ENCODE results near the gene KCNIP1. TPM values are rescaled to one million over a fixed set of nuclear protein-coding genes. Genes with fewer than 3 reads are reported as not detected.

KCNIP1 gene
- total and polyA plus RNA-seq, 11 donors, result 0.52 to 1.3 (median 1.2) TPM; not detected in 8

DNA sequence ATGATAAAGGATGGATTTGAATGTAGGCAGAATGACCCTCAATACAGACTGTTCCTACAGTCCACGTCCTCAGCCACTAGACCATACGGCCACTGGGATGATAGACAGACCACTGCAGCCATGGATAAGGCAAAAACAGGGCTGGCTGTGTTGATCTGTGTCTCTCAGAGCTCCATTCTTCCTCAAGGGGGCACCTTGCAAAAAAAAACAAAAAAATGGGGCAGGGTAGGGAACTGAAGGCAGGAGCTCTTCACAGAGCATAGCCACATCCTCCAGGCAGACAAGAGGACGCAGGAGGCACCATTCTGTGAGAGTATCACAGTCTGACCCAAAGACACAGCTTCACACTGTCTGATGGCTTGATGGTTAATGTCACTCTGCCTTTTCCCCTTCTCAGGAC, 218.5 kb downstream of the KCNIP1 start:
- WGBS, 4 donors, result 73 to 84% (median 79%) methylated on average over 3 of the region's 3 CpGs

DNA sequence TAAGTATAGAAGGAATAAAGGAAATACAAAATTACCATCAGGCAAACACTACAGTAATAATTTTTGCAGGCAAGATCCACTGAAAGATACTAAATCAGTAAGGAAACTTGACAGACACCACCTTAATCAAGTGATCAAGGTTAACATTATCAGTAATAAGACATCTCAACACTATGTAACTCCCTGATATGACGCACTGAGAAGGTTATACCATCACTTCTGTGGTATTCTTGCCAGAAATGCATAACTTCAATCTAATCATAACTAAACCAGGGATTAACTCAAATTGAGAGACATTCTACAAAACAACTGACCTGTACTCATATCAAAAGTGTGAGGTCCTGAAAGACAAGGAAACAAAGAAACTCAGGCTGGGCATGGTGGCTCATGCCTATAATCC, 227.2 kb downstream of the KCNIP1 start:
- H3K27ac ChIP-seq, result no peak overlapping the region
- ATAC-seq, result no peak
- intact Hi-C loops (cut with DNase I), result loop anchor here in 2 of 10 donors (10.0 kb wide), 2 partner anchors 86 to 96 kb away; no protein-coding TSS in a partner anchor
- no peak for TF ChIP-seq POLR2A (IDR thresholded peaks at IDR 0.05)
- TF ChIP-seq, protein P1, sequence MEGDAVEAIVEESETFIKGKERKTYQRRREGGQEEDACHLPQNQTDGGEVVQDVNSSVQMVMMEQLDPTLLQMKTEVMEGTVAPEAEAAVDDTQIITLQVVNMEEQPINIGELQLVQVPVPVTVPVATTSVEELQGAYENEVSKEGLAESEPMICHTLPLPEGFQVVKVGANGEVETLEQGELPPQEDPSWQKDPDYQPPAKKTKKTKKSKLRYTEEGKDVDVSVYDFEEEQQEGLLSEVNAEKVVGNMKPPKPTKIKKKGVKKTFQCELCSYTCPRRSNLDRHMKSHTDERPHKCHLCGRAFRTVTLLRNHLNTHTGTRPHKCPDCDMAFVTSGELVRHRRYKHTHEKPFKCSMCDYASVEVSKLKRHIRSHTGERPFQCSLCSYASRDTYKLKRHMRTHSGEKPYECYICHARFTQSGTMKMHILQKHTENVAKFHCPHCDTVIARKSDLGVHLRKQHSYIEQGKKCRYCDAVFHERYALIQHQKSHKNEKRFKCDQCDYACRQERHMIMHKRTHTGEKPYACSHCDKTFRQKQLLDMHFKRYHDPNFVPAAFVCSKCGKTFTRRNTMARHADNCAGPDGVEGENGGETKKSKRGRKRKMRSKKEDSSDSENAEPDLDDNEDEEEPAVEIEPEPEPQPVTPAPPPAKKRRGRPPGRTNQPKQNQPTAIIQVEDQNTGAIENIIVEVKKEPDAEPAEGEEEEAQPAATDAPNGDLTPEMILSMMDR (IDR thresholded peaks at IDR 0.05), result no peak
- H3K9me3 ChIP-seq, result peaks cover 0 to 14% (median 3%) of the 10 kb centered on the region in 12 donors
- H3K4me3 ChIP-seq, result no peak overlapping the region
- no peaks in the 10 kb centered on the region for H3K4me1 ChIP-seq
- no peak for DNase-seq
- 77 to 95% (median 85%) methylated on average over 1 of the region's 1 CpG for WGBS, 4 donors
- no peaks in the 10 kb centered on the region for H3K27me3 ChIP-seq
- H3K36me3 ChIP-seq, result peaks cover 0 to 6% (median 0%) of the 10 kb centered on the region in 9 donors

More for the DNA sequence above, 218.5 kb downstream of the KCNIP1 start:
- DNase-seq (no peak), ATAC-seq (no peak)
- Histone ChIP-seq H3K9me3 (no peaks in the 10 kb centered on the region), H3K27ac (no peak overlapping the region), H3K27me3 (no peaks in the 10 kb centered on the region), H3K4me1 (no peaks in the 10 kb centered on the region), H3K4me3 (no peak overlapping the region), H3K36me3 (no peaks in the 10 kb centered on the region)
- intact Hi-C loops (cut with DNase I), result no loop called here
- TF ChIP-seq, protein P1 (IDR thresholded peaks at IDR 0.05), result no peak
- TF ChIP-seq POLR2A (IDR thresholded peaks at IDR 0.05), result no peak

DNA sequence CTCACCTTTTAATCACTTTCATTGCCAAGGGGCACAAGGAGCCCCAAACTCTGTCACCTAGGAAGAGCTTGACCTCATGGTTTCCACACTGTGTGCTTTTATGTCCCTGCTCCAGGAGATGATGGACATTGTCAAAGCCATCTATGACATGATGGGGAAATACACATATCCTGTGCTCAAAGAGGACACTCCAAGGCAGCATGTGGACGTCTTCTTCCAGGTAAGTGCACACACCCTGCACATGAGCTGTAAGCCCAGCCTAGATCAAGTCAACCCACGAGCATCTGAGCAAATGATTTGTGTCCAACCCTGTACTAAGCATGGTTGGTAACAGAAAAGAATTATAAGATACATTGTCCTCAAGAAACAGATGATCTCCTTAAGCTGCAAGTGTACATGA, 228.9 kb downstream of the KCNIP1 start:
- intact Hi-C loops (cut with DNase I), result loop anchor here in 2 of 10 donors (10.0 kb wide), 2 partner anchors 88 to 98 kb away; no protein-coding TSS in a partner anchor
- Histone ChIP-seq H3K9me3 (peaks cover 0 to 14% (median 3%) of the 10 kb centered on the region in 12 donors), H3K27ac (no peak overlapping the region), H3K4me3 (no peak overlapping the region), H3K36me3 (peaks cover 0 to 6% (median 0%) of the 10 kb centered on the region in 9 donors), H3K4me1 (no peaks in the 10 kb centered on the region), H3K27me3 (no peaks in the 10 kb centered on the region)
- no peak for ATAC-seq
- WGBS, 4 donors, result 64 to 77% (median 73%) methylated on average over 2 of the region's 2 CpGs
- no peak for DNase-seq
- TF ChIP-seq POLR2A (IDR thresholded peaks at IDR 0.05), result no peak
- TF ChIP-seq, protein P1 (IDR thresholded peaks at IDR 0.05), result no peak

DNA sequence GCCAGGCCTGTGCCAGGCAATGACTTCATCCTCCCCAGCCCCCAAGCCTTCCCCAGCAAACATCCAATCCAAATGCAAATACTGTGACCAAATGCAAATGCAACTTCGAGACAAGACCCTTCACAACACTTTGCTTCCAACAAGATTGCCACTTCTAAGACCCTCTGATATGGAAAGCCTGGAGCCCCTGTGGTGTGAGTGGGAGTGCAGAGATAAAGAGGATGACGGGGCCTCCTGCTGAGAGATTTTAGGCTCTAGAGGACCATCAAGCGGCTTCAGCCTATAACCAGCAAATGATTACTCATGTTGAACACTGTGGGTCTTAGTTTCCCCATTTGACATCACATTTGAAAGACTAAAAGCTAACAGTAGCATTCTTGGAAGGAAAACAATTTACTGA, 233.1 kb downstream of the KCNIP1 start:
- 52 to 66% (median 61%) methylated on average over 3 of the region's 3 CpGs for WGBS, 4 donors
- Histone ChIP-seq H3K4me3 (no peak overlapping the region), H3K36me3 (no peaks in the 10 kb centered on the region), H3K4me1 (no peaks in the 10 kb centered on the region), H3K27me3 (no peaks in the 10 kb centered on the region), H3K27ac (no peak overlapping the region), H3K9me3 (peaks cover 0 to 14% (median 3%) of the 10 kb centered on the region in 12 donors)
- DNase-seq, result no peak
- ATAC-seq, result no peak
- intact Hi-C loops (cut with DNase I), result loop anchor here in 2 of 10 donors (10.0 kb wide), 2 partner anchors 92 to 102 kb away; no protein-coding TSS in a partner anchor
- TF ChIP-seq, protein P1 (IDR thresholded peaks at IDR 0.05), result no peak
- TF ChIP-seq POLR2A (IDR thresholded peaks at IDR 0.05), result no peak

Data from heart left ventricle (tissue), 16 donors.